H9 (cell line): ENCODE measurements around the gene CFH. TPM values are rescaled to one million over a fixed set of nuclear protein-coding genes. Genes with fewer than 3 reads are reported as not detected.

Experiments used
- DNase-seq: peaks from one replicate; pipeline ENCODE4 v3.0.0-alpha.2; 2017
- H2AFZ ChIP-seq: one replicate; pipeline ENCODE4 v1.6.1; 2013; ENCODE audit warnings: mild to moderate bottlenecking, low read length, control low read depth, moderate library complexity
- H2AK5ac ChIP-seq: 2 replicates; pipeline ENCODE4 v1.6.1; 2013; ENCODE audit warnings: low read length, control low read depth, mixed read lengths; ENCODE audit not compliant: insufficient read length
- H2BK120ac ChIP-seq: one replicate; pipeline ENCODE4 v1.6.1; 2013; ENCODE audit warnings: low read depth, mild to moderate bottlenecking, low read length, control low read depth, inconsistent platforms; ENCODE audit not compliant: poor library complexity, severe bottlenecking
- H2BK12ac ChIP-seq: 2 replicates; pipeline ENCODE4 v1.6.1; 2013; ENCODE audit warnings: low read length, control low read depth, mixed read lengths, low read depth; ENCODE audit not compliant: insufficient read length
- H2BK15ac ChIP-seq: 2 replicates; pipeline ENCODE4 v1.6.1; 2013; ENCODE audit warnings: low read depth, low read length, control low read depth
- H2BK20ac ChIP-seq: one replicate; pipeline ENCODE4 v1.6.1; 2013; ENCODE audit warnings: low read depth, mild to moderate bottlenecking, low read length, control low read depth, inconsistent platforms; ENCODE audit not compliant: poor library complexity, severe bottlenecking
- H2BK5ac ChIP-seq: 2 replicates; pipeline ENCODE4 v1.6.1; 2013; ENCODE audit warnings: low read length, control low read depth, mixed read lengths; ENCODE audit not compliant: insufficient read length
- H3K14ac ChIP-seq: 2 replicates; pipeline ENCODE4 v1.6.1; 2013; ENCODE audit warnings: low read length, control low read depth; ENCODE audit not compliant: insufficient read depth
- H3K18ac ChIP-seq: 2 replicates; pipeline ENCODE4 v1.6.1; 2013; ENCODE audit warnings: low read depth, mild to moderate bottlenecking, mixed read lengths, low read length, control low read depth; ENCODE audit not compliant: insufficient read length
- H3K23ac ChIP-seq: 2 replicates; pipeline ENCODE4 v1.6.1; 2013; ENCODE audit warnings: low read length, control low read depth, mixed read lengths, low read depth; ENCODE audit not compliant: insufficient read length
- H3K23me2 ChIP-seq: 2 replicates; pipeline ENCODE4 v1.6.1; 2013; ENCODE audit warnings: low read depth, mild to moderate bottlenecking, mixed read lengths, low read length, control low read depth; ENCODE audit not compliant: insufficient read length, poor library complexity, severe bottlenecking
- H3K27ac ChIP-seq: 2 replicates; pipeline ENCODE4 v1.5.1; 2013; ENCODE audit warnings: low read length, control low read depth, mixed read lengths, low read depth; ENCODE audit not compliant: insufficient read length
- H3K27me3 ChIP-seq: 2 replicates; pipeline ENCODE4 v1.6.1; 2013; ENCODE audit warnings: low read length, control low read depth, inconsistent platforms; ENCODE audit not compliant: insufficient read depth
- H3K4ac ChIP-seq: 2 replicates; pipeline ENCODE4 v1.6.1; 2013; ENCODE audit warnings: low read depth, mild to moderate bottlenecking, control low read depth, inconsistent platforms, low read length, moderate library complexity
- H3K4me1 ChIP-seq: 2 replicates; pipeline ENCODE4 v1.6.1; 2013; ENCODE audit warnings: low read length, control low read depth, inconsistent platforms; ENCODE audit not compliant: insufficient read depth
- H3K4me2 ChIP-seq: 2 replicates; pipeline ENCODE4 v1.6.1; 2013; ENCODE audit warnings: low read length, control low read depth, mixed read lengths; ENCODE audit not compliant: insufficient read length, insufficient read depth
- H3K56ac ChIP-seq: 2 replicates; pipeline ENCODE4 v1.6.1; 2013; ENCODE audit warnings: low read depth, mild to moderate bottlenecking, mixed read lengths, low read length, control low read depth; ENCODE audit not compliant: insufficient read length
- H3K79me1 ChIP-seq: 2 replicates; pipeline ENCODE4 v1.6.1; 2013; ENCODE audit warnings: low read depth, mild to moderate bottlenecking, moderate library complexity, low read length, control low read depth, inconsistent platforms; ENCODE audit not compliant: insufficient read depth, poor library complexity, severe bottlenecking
- H3K79me2 ChIP-seq: 2 replicates; pipeline ENCODE4 v1.6.1; 2013; ENCODE audit warnings: low read length, control low read depth, inconsistent platforms; ENCODE audit not compliant: insufficient read depth
- H3K9ac ChIP-seq: 2 replicates; pipeline ENCODE4 v1.6.1; 2013; ENCODE audit warnings: low read length, control low read depth, mixed read lengths; ENCODE audit not compliant: insufficient read length; ENCODE audit errors: extremely low read depth
- H3K9me3 ChIP-seq: one replicate; pipeline ENCODE4 v1.6.1; 2013; ENCODE audit warnings: low read depth, low read length, inconsistent platforms; ENCODE audit not compliant: control insufficient read depth
- H3T11ph ChIP-seq: one replicate; pipeline ENCODE4 v1.6.1; 2013; ENCODE audit warnings: mild to moderate bottlenecking, low read length, control low read depth, inconsistent platforms
- H4K20me1 ChIP-seq: one replicate; pipeline ENCODE4 v1.6.1; 2013; ENCODE audit not compliant: control insufficient read depth, insufficient read length, insufficient read depth
- H4K5ac ChIP-seq: 2 replicates; pipeline ENCODE4 v1.6.1; 2013; ENCODE audit warnings: low read depth, mild to moderate bottlenecking, mixed read lengths, low read length, control low read depth; ENCODE audit not compliant: insufficient read length
- H4K8ac ChIP-seq: replicated peaks from 2 replicates; pipeline ENCODE4 v1.6.1; 2013; ENCODE audit warnings: low read length, control low read depth, mixed read lengths, low read depth; ENCODE audit not compliant: insufficient read length
- H4K91ac ChIP-seq: 2 replicates; pipeline ENCODE4 v1.6.1; 2013; ENCODE audit warnings: low read depth, mild to moderate bottlenecking, moderate library complexity, mixed read lengths, low read length, control low read depth; ENCODE audit not compliant: insufficient read length
- H3K27ac Mint-ChIP-seq, 3 experiments: 2 replicates in 2 of 3; 3 replicates in 1 of 3; pipeline ENCODE4 v1.8.0; 2020 to 2021; ENCODE audit warnings: mixed read lengths in 3 of 3, mild to moderate bottlenecking in 1 of 3, moderate library complexity in 1 of 3
- H3K27me3 Mint-ChIP-seq: 2 replicates; pipeline ENCODE4 v1.8.0; 2021; ENCODE audit warnings: low read depth, mild to moderate bottlenecking, moderate library complexity, mixed read lengths
- H3K36me3 Mint-ChIP-seq, 3 experiments: 2 replicates in 2 of 3; 3 replicates in 1 of 3; pipeline ENCODE4 v1.8.0; 2020 to 2021; ENCODE audit warnings: low read depth in 3 of 3, mixed read lengths in 3 of 3; ENCODE audit not compliant: insufficient read depth in 1 of 3
- H3K4me1 Mint-ChIP-seq, 2 experiments: 2 replicates each; pipeline ENCODE4 v1.8.0; 2020; ENCODE audit warnings: mixed read lengths in 2 of 2
- H3K4me3 Mint-ChIP-seq, 2 experiments: 2 replicates in 1 of 2; 3 replicates in 1 of 2; pipeline ENCODE4 v1.8.0; 2020 to 2021; ENCODE audit warnings: mild to moderate bottlenecking in 2 of 2, mixed read lengths in 2 of 2, moderate library complexity in 1 of 2
- H3K9me3 Mint-ChIP-seq, 2 experiments: 2 replicates in 1 of 2; 3 replicates in 1 of 2; pipeline ENCODE4 v1.8.0; 2020; ENCODE audit warnings: mild to moderate bottlenecking in 2 of 2, mixed read lengths in 2 of 2, moderate library complexity in 1 of 2
- CTCF ChIP-seq: fragments of 200-600 bp; sonication (generic); conservative IDR thresholded peaks from 3 replicates; pipeline ENCODE4 v1.8.0; 2021; ENCODE audit warnings: antibody characterized with exemption, mild to moderate bottlenecking
- total RNA-seq: library from RNA; stranded (reverse); gene quantifications from 2 replicates; pipeline ENCODE4 v1.2.1, GENCODE V29; 2021

CFH gene
- total RNA-seq, 1 experiment from 2014 or later = not detected

- no peak overlapping the region for H4K5ac ChIP-seq
- no peaks in the 10 kb centered on the region for H3K9me3 ChIP-seq
- Mint-ChIP-seq H3K27me3 (no peaks in the 10 kb centered on the region), H3K9me3 (no peaks in the 10 kb centered on the region), H3K4me1 (no peaks in the 10 kb centered on the region), H3K4me3 (no peak overlapping the region), H3K36me3 (no peaks in the 10 kb centered on the region), H3K27ac (no peak overlapping the region)
- no peak overlapping the region for H2BK5ac ChIP-seq
- H2AFZ ChIP-seq = no peak overlapping the region
- no peak for DNase-seq
- no peak overlapping the region for H2BK15ac ChIP-seq
- no peaks in the 10 kb centered on the region for H3K4me1 ChIP-seq
- H3K9ac ChIP-seq = no peak overlapping the region
- no peaks in the 10 kb centered on the region for H3K79me2 ChIP-seq
- H3K23ac ChIP-seq = no peak overlapping the region
- H3K18ac ChIP-seq = no peak overlapping the region
- H3K4ac ChIP-seq = no peak overlapping the region
- H2BK12ac ChIP-seq = no peak overlapping the region
- no peak for TF ChIP-seq CTCF
- no peak overlapping the region for H3K14ac ChIP-seq
- no peak overlapping the region for H4K91ac ChIP-seq
- H4K20me1 ChIP-seq = no peaks in the 10 kb centered on the region
- H2AK5ac ChIP-seq = no peak overlapping the region
- no peaks in the 10 kb centered on the region for H3K79me1 ChIP-seq
- H4K8ac ChIP-seq = no peak overlapping the region
- no peak overlapping the region for H2BK20ac ChIP-seq
- H3K4me2 ChIP-seq = no peak overlapping the region
- H3K56ac ChIP-seq = no peak overlapping the region
- H3K27ac ChIP-seq = no peak overlapping the region
- no peaks in the 10 kb centered on the region for H3K27me3 ChIP-seq
- no peak overlapping the region for H2BK120ac ChIP-seq
- H3T11ph ChIP-seq = no peak overlapping the region
- H3K23me2 ChIP-seq = no peaks in the 10 kb centered on the region
Measured at GRCh38 chr1:196674908-196675307, 23.1 kb downstream of the CFH start.
